ENCODE measurements around the gene IFIT3. TPM values are rescaled to one million over a fixed set of nuclear protein-coding genes. Genes with fewer than 3 reads are reported as not detected.

Gene IFIT3
- total RNA-seq, 1 donor from 2014 or later, result 16.8 TPM

GRCh38 chr10:89294721-89295239, 33.0 kb upstream of the IFIT3 start:
- no peak for DNase-seq (ENCODE audit: low spot score)
- Mint-ChIP-seq H3K4me3 (ENCODE audit: unreplicated experiment) (no peak overlapping the region), H3K9me3 (ENCODE audit: unreplicated experiment) (no peaks in the 10 kb centered on the region), H3K4me1 (ENCODE audit: unreplicated experiment) (peaks cover 12% of the 10 kb centered on the region), H3K27me3 (ENCODE audit: unreplicated experiment) (peaks cover 7% of the 10 kb centered on the region), H3K36me3 (ENCODE audit: low read depth, unreplicated experiment) (peaks cover 7% of the 10 kb centered on the region), H3K27ac (ENCODE audit: unreplicated experiment) (no peak overlapping the region)
- no peak for TF ChIP-seq CTCF (IDR thresholded peaks at IDR 0.05; ENCODE audit: unreplicated experiment)

GRCh38 chr10:89295597-89295996, 32.2 kb upstream of the IFIT3 start:
- peaks cover 7% of the 10 kb centered on the region for H3K27me3 Mint-ChIP-seq (ENCODE audit: unreplicated experiment)
- H3K9me3 Mint-ChIP-seq (ENCODE audit: unreplicated experiment), result no peaks in the 10 kb centered on the region
- H3K4me3 Mint-ChIP-seq (ENCODE audit: unreplicated experiment), result no peak overlapping the region
- no peak for TF ChIP-seq CTCF (IDR thresholded peaks at IDR 0.05; ENCODE audit: unreplicated experiment)
- H3K36me3 Mint-ChIP-seq (ENCODE audit: low read depth, unreplicated experiment), result peaks cover 7% of the 10 kb centered on the region
- peaks cover 12% of the 10 kb centered on the region for H3K4me1 Mint-ChIP-seq (ENCODE audit: unreplicated experiment)
- no peak for DNase-seq (ENCODE audit: low spot score)
- H3K27ac Mint-ChIP-seq (ENCODE audit: unreplicated experiment), result no peak overlapping the region

- DNase-seq (ENCODE audit: low spot score), result no peak
- H3K27ac Mint-ChIP-seq (ENCODE audit: unreplicated experiment), result no peak overlapping the region
- H3K27me3 Mint-ChIP-seq (ENCODE audit: unreplicated experiment), result peaks cover 8% of the 10 kb centered on the region
- peaks cover 12% of the 10 kb centered on the region for H3K4me1 Mint-ChIP-seq (ENCODE audit: unreplicated experiment)
- H3K9me3 Mint-ChIP-seq (ENCODE audit: unreplicated experiment), result no peaks in the 10 kb centered on the region
- H3K4me3 Mint-ChIP-seq (ENCODE audit: unreplicated experiment), result no peak overlapping the region
- TF ChIP-seq CTCF (IDR thresholded peaks at IDR 0.05; ENCODE audit: unreplicated experiment), result no peak
- H3K36me3 Mint-ChIP-seq (ENCODE audit: low read depth, unreplicated experiment), result peaks cover 7% of the 10 kb centered on the region
Measured at GRCh38 chr10:89296220-89296648, 31.6 kb upstream of the IFIT3 start.

- peaks cover 8% of the 10 kb centered on the region for H3K27me3 Mint-ChIP-seq (ENCODE audit: unreplicated experiment)
- H3K36me3 Mint-ChIP-seq (ENCODE audit: low read depth, unreplicated experiment), result peaks cover 7% of the 10 kb centered on the region
- no peak overlapping the region for H3K27ac Mint-ChIP-seq (ENCODE audit: unreplicated experiment)
- no peak for DNase-seq (ENCODE audit: low spot score)
- no peak overlapping the region for H3K4me3 Mint-ChIP-seq (ENCODE audit: unreplicated experiment)
- TF ChIP-seq CTCF (IDR thresholded peaks at IDR 0.05; ENCODE audit: unreplicated experiment), result no peak
- no peaks in the 10 kb centered on the region for H3K9me3 Mint-ChIP-seq (ENCODE audit: unreplicated experiment)
- H3K4me1 Mint-ChIP-seq (ENCODE audit: unreplicated experiment), result peaks cover 16% of the 10 kb centered on the region
Measured at GRCh38 chr10:89297356-89297755, 30.4 kb upstream of the IFIT3 start.

GRCh38 chr10:89297791-89298190, 30.0 kb upstream of the IFIT3 start:
- H3K27me3 Mint-ChIP-seq (ENCODE audit: unreplicated experiment), result peaks cover 8% of the 10 kb centered on the region
- H3K9me3 Mint-ChIP-seq (ENCODE audit: unreplicated experiment), result no peaks in the 10 kb centered on the region
- H3K4me3 Mint-ChIP-seq (ENCODE audit: unreplicated experiment), result no peak overlapping the region
- no peak for DNase-seq (ENCODE audit: low spot score)
- H3K4me1 Mint-ChIP-seq (ENCODE audit: unreplicated experiment), result peaks cover 20% of the 10 kb centered on the region
- H3K27ac Mint-ChIP-seq (ENCODE audit: unreplicated experiment), result no peak overlapping the region
- no peak for TF ChIP-seq CTCF (IDR thresholded peaks at IDR 0.05; ENCODE audit: unreplicated experiment)
- H3K36me3 Mint-ChIP-seq (ENCODE audit: low read depth, unreplicated experiment), result peaks cover 7% of the 10 kb centered on the region

Measured in endothelial cell (in vitro differentiated cells).